Mammary epithelial cell (primary cell): Measurements from ENCODE around the gene TRRAP.

Experiments used
- EZH2 ChIP-seq: IDR thresholded peaks from 2 replicates; pipeline ENCODE4 v1.6.1; 2012; ENCODE audit warnings: low read length, inconsistent platforms, borderline replicate concordance
- TF ChIP-seq, protein P1 (sequence below), 2 donors: IDR thresholded peaks in 1 of 2; conservative IDR thresholded peaks in 1 of 2; 2 replicates each; pipeline ENCODE4 v1.5.1; 2011 to 2012; ENCODE audit warnings: inconsistent platforms in 2 of 2, low read length in 2 of 2, mild to moderate bottlenecking in 2 of 2, control low read depth in 1 of 2, low read depth in 1 of 2; ENCODE audit not compliant: insufficient read depth in 1 of 2; ENCODE audit errors: extremely low read depth in 1 of 2

DNA sequence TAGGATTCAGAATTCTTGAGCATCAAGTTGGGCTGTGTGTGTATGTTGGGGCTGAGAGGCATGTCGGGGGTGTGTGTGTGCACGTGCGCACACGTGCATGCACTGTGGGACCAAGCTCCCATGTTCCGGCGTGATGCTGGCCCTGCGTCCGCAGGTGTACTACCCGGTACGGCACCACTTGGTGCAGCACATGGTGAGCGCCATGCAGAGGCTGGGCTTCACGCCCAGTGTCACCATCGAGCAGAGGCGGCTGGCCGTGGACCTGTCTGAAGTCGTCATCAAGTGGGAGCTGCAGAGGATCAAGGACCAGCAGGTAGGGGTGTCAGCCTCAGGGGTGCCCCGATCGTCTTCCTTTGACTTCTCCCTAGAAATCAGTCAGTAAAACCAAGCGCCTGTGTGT lies 77.7 kb downstream of the TRRAP start:
- TF ChIP-seq, protein P1, sequence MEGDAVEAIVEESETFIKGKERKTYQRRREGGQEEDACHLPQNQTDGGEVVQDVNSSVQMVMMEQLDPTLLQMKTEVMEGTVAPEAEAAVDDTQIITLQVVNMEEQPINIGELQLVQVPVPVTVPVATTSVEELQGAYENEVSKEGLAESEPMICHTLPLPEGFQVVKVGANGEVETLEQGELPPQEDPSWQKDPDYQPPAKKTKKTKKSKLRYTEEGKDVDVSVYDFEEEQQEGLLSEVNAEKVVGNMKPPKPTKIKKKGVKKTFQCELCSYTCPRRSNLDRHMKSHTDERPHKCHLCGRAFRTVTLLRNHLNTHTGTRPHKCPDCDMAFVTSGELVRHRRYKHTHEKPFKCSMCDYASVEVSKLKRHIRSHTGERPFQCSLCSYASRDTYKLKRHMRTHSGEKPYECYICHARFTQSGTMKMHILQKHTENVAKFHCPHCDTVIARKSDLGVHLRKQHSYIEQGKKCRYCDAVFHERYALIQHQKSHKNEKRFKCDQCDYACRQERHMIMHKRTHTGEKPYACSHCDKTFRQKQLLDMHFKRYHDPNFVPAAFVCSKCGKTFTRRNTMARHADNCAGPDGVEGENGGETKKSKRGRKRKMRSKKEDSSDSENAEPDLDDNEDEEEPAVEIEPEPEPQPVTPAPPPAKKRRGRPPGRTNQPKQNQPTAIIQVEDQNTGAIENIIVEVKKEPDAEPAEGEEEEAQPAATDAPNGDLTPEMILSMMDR (conservative IDR thresholded peaks at IDR 0.05 in 1 of 2, IDR thresholded peaks at IDR 0.05 in 1 of 2; ENCODE audit: extremely low read depth in 1 of 2, insufficient read depth in 1 of 2, low read depth in 1 of 2, low read length in 2 of 2), result no peak
- TF ChIP-seq EZH2, result no peak
